Activated effector memory CD4-positive, alpha-beta T cell treated with Interleukin-2 at 50 U/mL for 16 hours (primary cell): ENCODE data around the gene PNPLA6.

ENCODE experiments used
- DNase-seq: peaks from one replicate; pipeline ENCODE4 v3.0.0-alpha.2; 2020

PNPLA6 gene

GRCh38 chr19:7515645-7516151 lies 19.8 kb upstream of the PNPLA6 start, which contains the start of gene ZNF358:
TSS of gene ZNF358 (plus strand) at chr19:7516103. CDS start at chr19:7519243, 3,140 bp downstream.
- DNase-seq = no peak

- DNase-seq = no peak
These were observed 19.2 kb upstream of the PNPLA6 start for GRCh38 chr19:7516333-7516732.

- no peak for DNase-seq
These were observed 18.6 kb upstream of the PNPLA6 start for GRCh38 chr19:7516878-7517277.

GRCh38 chr19:7519361-7520130 lies 16.0 kb upstream of the PNPLA6 start:
- no peak for DNase-seq

GRCh38 chr19:7520131-7521051 lies 15.1 kb upstream of the PNPLA6 start:
- no peak for DNase-seq

- no peak for DNase-seq
These were observed 13.9 kb upstream of the PNPLA6 start for GRCh38 chr19:7521551-7522071.

- peak; percentile 99 for DNase-seq
These were observed 13.2 kb upstream of the PNPLA6 start, which contains the start of gene MCOLN1 for GRCh38 chr19:7522072-7522922. TSS of gene MCOLN1 (plus strand) at chr19:7522624. CDS start at chr19:7522751, 127 bp downstream.

- no peak for DNase-seq
These were observed 12.4 kb upstream of the PNPLA6 start for GRCh38 chr19:7522923-7523667.

- no peak for DNase-seq
These were observed 11.0 kb upstream of the PNPLA6 start for GRCh38 chr19:7524523-7524922.

GRCh38 chr19:7524992-7525739 lies 10.4 kb upstream of the PNPLA6 start:
- DNase-seq = no peak

- DNase-seq = no peak
These were observed 9.2 kb upstream of the PNPLA6 start for GRCh38 chr19:7526059-7526929.

GRCh38 chr19:7527516-7528191 lies 7.9 kb upstream of the PNPLA6 start:
- DNase-seq = no peak

GRCh38 chr19:7528192-7528519 lies 7.4 kb upstream of the PNPLA6 start:
- DNase-seq = no peak

- no peak for DNase-seq
These were observed 6.8 kb upstream of the PNPLA6 start for GRCh38 chr19:7528522-7529245.

- no peak for DNase-seq
These were observed 6.3 kb upstream of the PNPLA6 start for GRCh38 chr19:7529246-7529600.

GRCh38 chr19:7529610-7530490 lies 5.7 kb upstream of the PNPLA6 start:
- no peak for DNase-seq

GRCh38 chr19:7533281-7533885 lies 2.1 kb upstream of the PNPLA6 start:
- no peak for DNase-seq
